Endothelial cell of umbilical vein (primary cell): ENCODE results near the gene RP2.

Experiments
- CTCF ChIP-seq, 2 donors: IDR thresholded peaks; 1 replicate in 1 of 2; 2 replicates in 1 of 2; pipeline ENCODE4 v1.5.1; 2011; ENCODE audit warnings: low read length in 2 of 2, mild to moderate bottlenecking in 2 of 2, moderate library complexity in 2 of 2, control low read depth in 1 of 2, inconsistent platforms in 1 of 2, low read depth in 1 of 2; ENCODE audit not compliant: insufficient read depth in 1 of 2; ENCODE audit errors: extremely low read depth in 1 of 2
- EZH2 ChIP-seq: IDR thresholded peaks from 2 replicates; pipeline ENCODE4 v1.6.1; 2012; ENCODE audit warnings: borderline replicate concordance, low read depth, mild to moderate bottlenecking, moderate library complexity, low read length, inconsistent platforms; ENCODE audit not compliant: severe bottlenecking
- JUN ChIP-seq: IDR thresholded peaks from 2 replicates; pipeline ENCODE4 v1.6.1; 2011; ENCODE audit warnings: borderline replicate concordance, low read depth; ENCODE audit not compliant: insufficient read length, insufficient read depth
- MAX ChIP-seq: IDR thresholded peaks from 2 replicates; pipeline ENCODE4 v1.6.1; 2011; ENCODE audit not compliant: insufficient read depth, insufficient read length
- POLR2A ChIP-seq: IDR thresholded peaks from 2 replicates; pipeline ENCODE4 v1.6.1; 2012; ENCODE audit warnings: low read depth, mild to moderate bottlenecking, control low read depth, low read length
- POLR2AphosphoS5 ChIP-seq: IDR thresholded peaks from 2 replicates; pipeline ENCODE4 v1.6.1; 2012; ENCODE audit warnings: low read depth, mild to moderate bottlenecking, control low read depth, low read length, moderate library complexity; ENCODE audit not compliant: insufficient read depth

- TF ChIP-seq CTCF (IDR thresholded peaks at IDR 0.05; ENCODE audit: extremely low read depth in 1 of 2, insufficient read depth in 1 of 2, low read depth in 1 of 2, low read length in 2 of 2) (peak; percentile 50 to 71), MAX (no peak), POLR2A (no peak), EZH2 (no peak), JUN (no peak), POLR2AphosphoS5 (no peak)
Observed at GRCh38 chrX:46903458-46904242, 66.8 kb downstream of the RP2 start.
